TTC549 (cell line): ENCODE measurements around the gene ERLIN1.
"Not testable (repeated sequence)": the region's sequence is repeated elsewhere in the genome, so short reads cannot be mapped to it uniquely, and the experiment has no call there.

Experiments
- FAIRE-seq: peaks from 2 replicates; lab custom pipeline; 2012; peaks lifted over from hg19 to GRCh38; lab: Jason Lieb, UNC

ERLIN1 gene

DNA sequence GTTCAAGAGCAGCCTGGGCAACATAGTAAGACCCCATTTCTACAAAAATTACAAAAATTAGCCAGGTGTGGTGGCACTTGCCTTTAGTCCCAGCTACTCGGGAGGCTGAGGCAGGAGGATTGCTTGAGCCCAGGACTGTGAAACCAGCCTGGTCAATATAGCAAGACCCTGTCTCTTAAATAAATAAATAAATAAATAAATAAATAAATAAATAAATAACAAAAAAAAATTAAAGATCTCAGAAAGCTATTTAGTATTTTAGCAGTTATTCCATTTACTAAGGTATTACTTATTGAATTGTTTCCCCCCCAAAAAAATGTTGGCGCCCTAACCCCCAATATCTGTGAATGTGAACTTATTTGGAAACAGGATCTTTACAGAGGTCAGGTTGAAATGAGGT, 53.4 kb downstream of the ERLIN1 start:
- no peak for FAIRE-seq

DNA sequence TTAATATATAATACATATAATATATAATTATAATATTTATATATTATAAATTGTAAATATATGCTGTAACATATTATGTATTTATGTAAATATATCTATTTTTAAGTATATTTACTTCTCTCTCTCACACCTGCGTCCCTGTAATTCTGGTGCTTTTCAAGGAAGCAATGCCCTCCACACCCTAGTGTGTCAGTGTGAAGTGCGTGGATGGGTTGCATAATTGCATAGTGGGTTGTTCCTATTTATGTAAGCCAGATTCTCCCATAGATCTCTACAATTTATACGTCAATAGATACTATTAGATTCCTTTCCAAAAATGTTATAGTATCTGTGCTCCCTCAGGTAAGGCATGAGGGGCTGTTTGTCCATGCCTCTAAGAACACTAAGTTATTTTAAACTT, 54.3 kb downstream of the ERLIN1 start:
- FAIRE-seq: no peak

DNA sequence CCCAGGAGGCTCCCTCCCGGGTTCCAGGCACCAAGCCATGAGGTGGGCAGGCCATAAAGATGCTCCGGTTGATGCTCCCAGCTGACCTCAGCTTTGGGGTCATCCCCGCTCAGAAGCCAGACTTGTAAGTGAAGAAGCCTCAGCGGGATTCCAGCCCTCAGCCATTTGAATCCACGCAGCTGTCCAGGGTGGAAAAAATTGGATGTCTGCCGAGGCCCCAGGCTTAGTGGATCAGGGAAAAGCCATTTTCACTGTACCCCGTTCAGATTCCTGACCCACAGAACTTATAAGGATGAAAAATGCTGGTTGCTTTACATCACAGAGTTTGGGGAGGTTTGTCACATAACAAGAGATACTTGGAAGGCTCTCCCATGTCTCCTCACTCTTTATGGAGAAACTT, 55.0 kb downstream of the ERLIN1 start:
- FAIRE-seq: no peak

DNA sequence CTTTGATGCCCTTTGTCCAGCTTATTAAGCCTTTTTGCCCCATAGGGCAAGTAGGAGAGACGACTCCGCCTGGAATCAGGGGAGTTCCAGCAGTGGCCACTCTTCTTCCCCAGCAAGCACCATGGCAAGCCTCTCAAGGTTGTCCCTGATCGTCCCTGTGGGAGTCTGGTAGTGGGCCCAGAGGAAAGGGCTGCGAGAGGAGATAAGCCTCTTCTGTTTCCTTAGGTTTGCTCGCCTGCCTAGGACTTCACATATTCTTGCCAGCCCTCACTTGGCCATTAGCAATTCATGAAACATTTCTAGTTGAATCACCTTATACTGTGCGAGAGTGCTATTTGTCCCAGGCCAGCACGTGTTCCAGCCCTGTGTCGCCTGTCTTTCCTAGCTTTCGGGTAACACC, 56.4 kb downstream of the ERLIN1 start:
- FAIRE-seq: no peak

DNA sequence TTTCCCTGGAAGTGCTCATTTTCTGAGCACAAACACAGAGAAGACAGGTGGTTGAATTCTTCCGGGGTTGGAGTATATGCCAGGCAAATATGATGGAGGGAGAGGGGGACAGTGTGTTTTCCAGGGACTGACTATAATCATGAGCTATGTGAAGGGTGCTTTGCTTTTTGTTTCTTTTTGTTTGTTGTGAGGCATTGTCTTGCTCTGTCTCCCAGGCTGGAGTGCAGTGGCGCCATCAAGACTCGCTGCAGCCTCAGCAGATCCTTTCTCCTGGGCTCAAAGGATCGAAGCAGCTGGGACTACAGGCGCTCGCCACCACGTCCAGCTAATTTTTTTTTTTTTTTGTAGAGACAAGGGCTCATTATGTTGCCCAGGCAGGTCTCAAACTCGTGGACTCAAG, 56.9 kb downstream of the ERLIN1 start:
- FAIRE-seq: no peak

DNA sequence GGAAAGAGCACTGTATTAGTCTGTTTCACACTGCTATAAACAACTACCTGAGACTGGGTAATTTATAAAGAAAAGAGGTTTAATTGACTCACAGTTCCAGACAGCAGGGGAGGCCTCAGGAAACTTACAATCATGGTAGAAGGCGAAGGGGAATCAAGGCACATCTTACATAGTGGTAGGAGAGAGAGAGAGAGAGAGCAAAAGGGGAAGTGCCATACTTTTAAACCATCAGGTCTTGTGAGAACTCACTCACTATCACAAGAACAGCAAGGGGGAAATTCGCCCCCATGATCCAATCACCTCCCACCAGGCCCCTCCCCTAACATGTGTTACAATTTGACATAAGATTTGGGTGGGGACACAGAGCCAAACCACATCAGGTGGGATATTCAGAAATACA, 60.5 kb downstream of the ERLIN1 start:
- not testable (repeated sequence) for FAIRE-seq

DNA sequence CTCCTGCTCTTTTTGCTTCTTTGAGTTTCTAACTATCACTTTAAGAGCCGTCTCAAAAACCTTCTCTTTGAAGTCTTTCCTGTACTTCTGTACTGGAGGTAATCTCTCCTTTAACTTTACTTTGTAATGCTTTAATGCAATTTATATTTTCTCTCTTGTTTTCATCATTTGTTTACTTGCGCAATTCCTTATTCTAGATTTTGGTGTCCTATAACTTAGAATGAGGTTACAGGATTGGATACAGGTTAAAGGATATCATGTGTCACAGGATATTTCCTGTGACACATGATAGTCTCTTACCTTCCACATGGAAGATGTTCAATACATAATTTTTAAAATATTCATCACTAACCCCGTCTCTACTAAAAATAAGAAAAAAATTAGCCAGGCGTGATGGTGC, 61.7 kb downstream of the ERLIN1 start:
- no peak for FAIRE-seq

DNA sequence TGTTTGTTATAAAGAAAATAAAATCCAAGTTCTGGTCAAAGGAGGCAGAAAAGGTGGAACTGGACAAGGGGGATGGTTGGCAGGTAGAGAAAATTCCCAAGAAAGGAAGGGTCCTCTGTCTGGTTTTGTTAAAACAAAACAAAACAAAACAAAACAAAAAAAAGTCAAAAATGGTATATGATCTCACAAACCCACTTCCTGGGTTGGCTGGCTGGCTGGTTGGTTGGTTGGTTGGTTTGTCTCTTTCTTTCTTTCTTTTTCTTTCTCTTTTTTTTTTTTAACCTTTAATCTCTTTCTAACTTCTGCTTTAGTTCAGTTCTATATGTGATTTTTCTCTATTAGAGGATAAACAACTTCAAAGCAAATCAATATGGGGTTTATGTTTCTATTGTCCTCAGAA, 63.0 kb downstream of the ERLIN1 start:
- no peak for FAIRE-seq

DNA sequence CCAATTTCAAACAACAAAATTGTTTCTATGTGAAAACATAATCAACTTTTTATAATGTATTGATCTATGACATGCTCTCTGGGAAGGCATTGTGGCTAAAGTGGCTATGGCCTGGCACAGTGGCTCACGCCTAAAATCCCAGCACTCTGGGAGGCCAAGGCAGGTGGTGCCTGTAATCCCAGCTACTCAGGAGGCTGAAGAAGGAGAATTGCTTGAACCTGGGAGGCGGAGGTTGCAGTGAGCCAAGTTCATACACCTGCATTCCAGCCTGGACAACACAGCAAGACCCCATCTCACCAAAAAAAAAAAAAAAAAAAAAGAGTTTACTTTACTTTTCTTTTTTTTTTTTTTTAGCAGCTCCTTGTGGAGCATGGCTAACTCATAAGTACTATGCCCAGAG, 65.3 kb downstream of the ERLIN1 start:
- no peak for FAIRE-seq

DNA sequence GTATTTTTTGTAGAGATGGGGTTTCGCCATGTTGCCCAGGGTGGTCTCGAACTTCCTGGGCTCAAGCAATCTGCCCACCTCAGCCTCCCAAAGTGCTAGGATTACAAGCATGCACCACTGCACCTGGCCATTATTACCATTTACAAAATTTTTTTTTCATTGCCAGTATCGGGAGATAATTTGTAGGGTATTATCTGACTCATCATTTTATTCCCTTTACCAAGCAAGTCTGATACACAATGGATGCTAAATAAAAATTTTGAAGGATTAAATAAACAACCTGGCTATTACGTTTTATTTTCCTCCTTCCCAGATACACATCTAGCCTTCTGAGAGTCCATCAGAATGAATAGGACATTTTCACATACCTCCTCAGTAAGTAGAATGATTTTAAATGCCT, 66.1 kb downstream of the ERLIN1 start:
- no peak for FAIRE-seq

DNA sequence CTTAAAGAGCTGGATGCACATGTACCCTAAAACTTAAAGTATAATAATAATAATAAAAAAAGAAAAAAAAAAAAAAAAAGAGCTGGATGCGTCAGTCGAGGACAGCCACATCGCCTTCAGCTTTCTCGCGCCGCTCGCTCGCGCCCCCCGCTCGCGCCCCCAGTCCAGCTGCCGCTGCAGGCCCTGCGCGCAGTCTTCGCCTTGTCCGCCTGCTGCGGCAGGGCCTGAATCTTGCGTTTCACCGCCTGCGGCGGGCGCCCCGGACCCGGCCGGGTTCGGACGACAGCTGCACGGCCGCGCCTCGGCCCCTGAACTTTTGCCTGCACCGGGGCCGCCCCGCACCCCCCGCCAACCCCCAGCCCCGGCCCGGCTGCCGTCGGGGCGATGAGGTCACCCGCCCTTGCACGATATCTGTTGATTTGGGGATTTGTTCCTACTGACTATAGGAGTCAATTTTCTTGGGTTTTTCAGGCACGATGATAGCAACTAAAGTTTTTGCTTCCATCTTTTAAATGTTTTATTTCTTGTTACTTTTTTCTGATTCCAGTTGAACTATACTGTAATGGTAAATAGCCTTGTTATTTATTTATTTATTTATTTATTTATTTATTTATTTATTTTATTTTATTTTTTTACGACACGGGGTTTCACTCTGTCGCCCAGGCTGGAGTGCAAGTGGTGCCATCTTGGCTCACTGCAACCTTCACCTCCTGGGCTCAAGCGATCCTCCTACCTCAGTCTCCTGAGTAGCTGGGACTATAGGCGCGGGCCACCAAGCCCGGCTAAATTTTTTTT, 70.7 kb downstream of the ERLIN1 start:
- no peak for FAIRE-seq

DNA sequence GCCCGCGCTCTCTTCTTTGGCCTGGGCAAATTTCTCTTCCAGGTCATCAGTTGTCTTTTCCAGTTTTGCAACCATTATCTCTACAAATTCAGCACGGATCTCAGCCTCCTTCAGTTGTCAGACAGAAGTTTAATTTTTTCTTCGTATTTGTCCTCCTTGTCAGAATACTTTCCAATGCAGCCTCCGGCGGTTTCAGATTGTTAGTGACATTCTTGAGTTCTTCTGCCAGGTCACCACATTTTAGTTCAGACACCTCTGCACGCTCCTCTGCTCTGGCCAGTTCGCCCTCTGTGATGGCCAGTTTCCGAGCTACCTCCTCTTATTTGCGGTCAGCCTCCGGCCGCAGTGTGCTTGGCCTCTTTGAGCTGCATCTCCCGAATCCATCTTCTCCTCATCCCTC, 71.4 kb downstream of the ERLIN1 start:
- FAIRE-seq: no peak

DNA sequence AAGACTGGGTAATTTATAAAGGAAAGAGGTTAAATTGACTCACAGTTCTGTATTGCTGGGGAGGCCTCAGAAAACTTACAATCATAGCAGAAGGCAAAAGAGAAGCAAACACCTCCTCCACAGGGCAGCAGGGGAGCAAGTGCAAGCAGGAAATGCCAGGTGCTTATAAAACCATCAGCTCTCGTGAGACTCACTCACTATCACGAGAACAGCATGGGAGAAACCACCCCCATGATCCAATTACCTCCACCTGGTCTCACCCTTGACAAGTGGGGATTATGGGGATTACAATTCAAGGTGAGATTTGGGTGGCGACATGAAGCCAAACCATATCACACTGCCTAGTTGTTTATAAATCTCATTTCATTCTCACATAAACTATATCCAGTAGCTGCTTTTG, 76.2 kb downstream of the ERLIN1 start:
- no peak for FAIRE-seq

DNA sequence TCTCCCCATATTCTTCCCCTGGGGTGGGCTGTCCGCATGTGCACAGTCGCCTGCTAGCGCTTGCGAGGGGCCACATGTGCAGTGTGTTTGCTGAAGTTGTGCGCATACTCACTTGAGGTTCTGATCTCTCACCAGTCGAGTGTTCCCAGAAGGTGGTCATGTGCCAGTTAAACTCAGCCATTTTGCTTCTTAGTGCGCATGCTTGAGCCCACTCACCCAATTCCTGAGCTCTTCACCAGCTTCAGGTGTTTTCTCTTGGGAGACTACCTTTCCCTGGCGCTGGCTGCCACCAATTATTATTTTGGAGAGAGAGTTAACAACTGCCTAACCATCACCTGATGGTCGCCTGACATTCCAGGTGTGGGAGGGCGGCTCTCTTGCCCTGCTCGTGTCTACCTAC, 79.0 kb downstream of the ERLIN1 start:
- FAIRE-seq: no peak

DNA sequence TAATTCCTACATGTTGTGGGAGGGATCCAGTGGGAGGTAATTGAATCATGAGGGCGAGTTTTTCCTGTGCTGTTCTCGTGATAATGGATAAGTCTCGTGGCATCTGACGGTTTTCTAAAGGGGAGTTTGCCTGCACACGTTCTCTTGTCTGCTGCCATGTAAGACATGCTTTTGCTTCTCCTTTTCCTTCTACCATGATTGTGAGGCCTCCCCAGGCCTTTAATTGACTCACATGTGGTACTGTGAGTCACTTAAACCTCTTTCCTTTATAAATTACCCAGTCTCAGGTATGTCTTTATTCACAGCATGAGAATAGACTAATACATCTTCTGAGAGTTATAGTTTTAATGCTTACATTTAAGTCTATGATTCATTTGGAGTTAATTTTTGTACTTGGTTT, 81.5 kb downstream of the ERLIN1 start:
- FAIRE-seq: no peak

DNA sequence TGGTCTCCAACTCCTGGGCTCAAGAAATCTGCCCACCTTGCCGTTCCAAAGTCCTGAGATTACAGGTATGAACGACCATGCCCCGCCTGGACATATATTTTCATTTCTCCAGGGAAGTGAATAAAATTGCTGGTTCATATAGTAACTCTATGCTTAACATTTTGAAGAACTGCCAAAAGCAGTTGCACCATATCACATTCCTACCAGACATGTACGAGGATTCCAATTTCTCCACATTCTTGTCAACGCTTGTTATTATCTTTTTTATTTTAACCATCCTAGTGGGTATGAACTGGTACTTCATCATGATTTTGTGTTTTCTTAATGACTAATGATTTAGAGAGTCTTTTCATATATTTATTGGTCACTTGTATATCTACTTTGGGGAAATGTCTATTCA, 82.2 kb downstream of the ERLIN1 start:
- no peak for FAIRE-seq

DNA sequence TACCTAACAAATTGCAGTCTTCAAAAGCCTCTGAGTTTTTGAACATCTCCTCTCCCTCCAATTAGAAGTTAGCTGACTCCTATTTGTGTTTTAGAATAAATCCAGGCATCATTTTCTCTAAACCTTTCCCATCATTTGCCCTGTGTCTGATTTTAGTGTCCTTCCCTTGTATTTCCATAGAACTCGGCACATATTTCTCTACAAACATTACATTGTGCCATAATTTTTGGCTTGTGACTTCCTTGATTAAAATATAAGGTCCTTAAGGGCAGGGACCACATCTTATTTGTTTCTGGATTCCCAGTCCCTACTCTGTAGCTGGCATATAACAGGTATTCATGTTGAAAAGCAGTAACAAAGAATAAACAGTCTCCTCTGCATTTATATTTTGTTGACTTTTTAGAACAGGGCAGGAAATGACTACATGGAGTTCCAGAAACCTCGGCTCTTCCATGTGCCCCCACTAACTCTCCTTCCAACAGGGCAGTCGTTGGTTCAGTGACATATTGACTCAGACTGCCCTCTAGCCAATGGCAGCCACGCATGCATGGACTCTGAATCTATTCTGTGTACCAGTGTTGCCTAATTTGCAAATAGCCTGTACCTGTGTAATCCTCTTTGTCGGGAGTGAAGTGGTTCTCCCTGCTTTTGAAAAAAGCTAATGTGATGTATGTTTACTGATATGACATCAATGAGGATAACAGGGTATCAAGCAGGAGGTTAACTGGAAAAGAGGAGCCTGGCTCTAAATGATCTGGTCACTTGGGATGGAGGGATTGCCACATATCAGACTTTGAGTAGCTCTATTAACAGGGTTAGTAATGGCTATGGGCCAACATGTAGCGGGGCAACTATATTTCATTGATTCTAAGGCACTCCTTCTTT, 84.4 kb downstream of the ERLIN1 start:
- FAIRE-seq: no peak

DNA sequence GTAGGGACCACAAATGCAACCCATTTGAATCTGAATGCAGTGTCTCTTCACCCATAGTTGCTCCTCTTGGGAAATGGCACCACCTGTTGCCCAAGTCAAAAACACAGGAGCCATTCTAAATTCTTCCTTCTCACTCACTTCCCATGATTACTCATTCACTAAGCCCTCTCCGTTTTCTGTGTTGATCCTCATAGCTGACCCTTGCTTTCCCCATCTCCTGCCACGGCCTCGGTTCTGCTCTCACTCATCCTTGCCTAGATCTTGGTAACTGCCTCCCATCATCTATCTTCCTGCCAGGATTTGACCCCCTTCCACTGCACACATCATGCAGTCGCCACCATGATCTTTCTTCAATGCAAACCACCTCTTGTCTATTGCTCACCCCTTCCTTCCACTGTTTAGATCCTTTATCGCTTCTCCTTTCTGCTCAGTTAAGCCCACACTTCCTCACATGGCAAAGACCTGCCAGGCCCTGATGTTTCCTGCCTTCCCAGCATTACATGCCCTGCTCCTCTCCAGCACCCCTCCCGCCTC, 85.1 kb downstream of the ERLIN1 start:
- no peak for FAIRE-seq
